ENCODE data around the gene PAK2.
A peak's percentile ranks its signal among the peaks of the same experiment; 100 is the strongest.
"Not testable (repeated sequence)": the region's sequence is repeated elsewhere in the genome, so short reads cannot be mapped to it uniquely, and the experiment has no call there.

The PAK2 gene

GRCh38 chr3:196739671-196740480 lies at the start of gene PAK2:
Gene PAK2, plus strand, starts transcription at chr3:196739857. Its CDS starts 42,790 bp downstream, at chr3:196782647.
- peak; percentile 90 for DNase-seq

GRCh38 chr3:196689941-196690660 lies 49.6 kb upstream of the PAK2 start:
- no peak for DNase-seq

GRCh38 chr3:196691386-196691785 lies 48.3 kb upstream of the PAK2 start:
- DNase-seq, result no peak

DNA sequence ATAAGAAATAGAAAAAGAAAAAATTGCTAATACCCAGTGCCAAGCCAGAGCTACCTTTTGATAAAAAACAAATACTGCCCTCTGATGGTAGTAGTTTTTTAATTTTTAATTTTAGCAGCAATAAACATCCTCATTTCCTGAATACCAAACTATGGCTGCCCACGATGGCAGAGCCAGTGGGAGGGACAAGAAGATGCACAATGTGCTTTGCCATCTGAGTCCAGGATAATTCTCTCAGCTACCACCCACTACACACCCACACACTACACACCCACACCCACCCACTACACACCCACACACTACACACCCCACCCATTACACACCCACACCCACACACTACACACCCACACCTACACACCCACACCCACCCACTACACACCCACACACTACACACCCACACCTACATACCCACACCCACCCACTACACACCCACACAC lies 45.4 kb upstream of the PAK2 start:
- DNase-seq, result no peak

GRCh38 chr3:196694941-196695848 lies 44.5 kb upstream of the PAK2 start:
- DNase-seq, result no peak

DNA sequence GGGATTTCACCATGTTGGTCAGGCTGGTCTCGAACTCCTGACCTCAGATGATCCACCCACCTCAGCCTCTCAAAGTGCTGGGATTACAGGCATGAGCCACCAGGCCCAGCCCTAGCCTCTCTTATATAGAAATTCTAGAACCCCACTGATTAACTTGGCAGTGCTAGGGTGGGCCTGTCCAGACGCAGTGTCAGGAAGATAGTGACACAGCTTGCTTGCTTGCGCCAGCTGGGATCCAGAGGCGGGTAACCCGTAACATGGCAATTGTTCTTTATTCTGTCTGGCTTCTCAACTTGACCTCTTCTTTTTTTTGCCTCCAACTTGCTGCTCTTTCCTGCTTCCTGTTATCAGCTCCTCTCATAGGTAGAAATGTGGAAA lies 43.8 kb upstream of the PAK2 start:
- no peak for DNase-seq

- no peak for DNase-seq
Observed at GRCh38 chr3:196697270-196697669, 42.4 kb upstream of the PAK2 start.

GRCh38 chr3:196699749-196700148 lies 39.9 kb upstream of the PAK2 start:
- DNase-seq, result no peak

DNA sequence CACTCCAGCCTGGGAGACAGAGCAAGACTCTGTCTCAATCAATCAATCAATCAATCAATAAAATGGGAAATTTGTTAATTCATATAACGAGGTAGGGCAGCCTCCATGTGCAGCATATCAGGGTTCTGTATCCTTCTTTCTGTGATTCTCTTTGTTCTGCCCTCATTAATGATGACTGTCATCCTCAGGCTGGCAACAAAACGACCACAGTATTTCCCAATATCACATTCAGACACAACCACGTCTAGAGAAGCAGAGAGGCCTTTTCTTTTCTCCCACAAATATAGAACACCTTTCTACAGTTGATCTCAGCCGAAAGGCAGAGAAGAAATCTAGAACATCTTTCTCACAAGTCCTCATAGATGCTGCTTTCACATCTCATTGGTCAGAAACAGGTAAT lies 38.9 kb upstream of the PAK2 start:
- no peak for DNase-seq

- DNase-seq, result no peak
Observed at GRCh38 chr3:196706327-196706726, 33.3 kb upstream of the PAK2 start.

GRCh38 chr3:196706731-196707130 lies 32.9 kb upstream of the PAK2 start:
- no peak for DNase-seq

DNA sequence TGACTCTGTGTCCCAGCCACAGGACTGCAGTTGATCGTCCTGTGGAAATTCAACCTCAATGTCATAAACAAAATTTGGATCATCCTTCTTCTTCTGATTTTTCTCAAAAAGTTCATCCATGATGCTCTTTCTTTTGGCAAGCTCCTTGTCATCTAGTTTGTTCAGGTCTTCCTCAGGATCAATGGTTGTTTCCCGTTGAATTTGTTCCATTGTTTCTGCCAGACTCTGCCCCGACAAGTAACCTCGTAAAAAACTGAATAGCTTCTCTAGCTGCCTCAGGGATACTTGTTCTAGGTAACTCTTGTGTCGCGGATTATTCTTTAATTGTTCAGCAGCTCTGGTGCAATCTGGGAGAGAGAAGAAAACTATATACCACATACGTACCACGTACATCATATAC lies 32.1 kb upstream of the PAK2 start:
- DNase-seq, result no peak

- no peak for DNase-seq
Observed at GRCh38 chr3:196708467-196708866, 31.2 kb upstream of the PAK2 start.

- DNase-seq, result peak; percentile 86
Observed at GRCh38 chr3:196711838-196712513, 27.7 kb upstream of the PAK2 start, which contains the start of the genes CEP19 and PIGX. Gene CEP19, minus strand, starts transcription at chr3:196712250. Its CDS starts 3,593 bp downstream, at chr3:196708657. Gene PIGX, plus strand, starts transcription at chr3:196712377.

GRCh38 chr3:196712514-196713413 lies 26.9 kb upstream of the PAK2 start:
- DNase-seq, result peak; percentile 73

- DNase-seq, result not testable (repeated sequence)
Observed at GRCh38 chr3:196717162-196717561, 22.5 kb upstream of the PAK2 start.

DNA sequence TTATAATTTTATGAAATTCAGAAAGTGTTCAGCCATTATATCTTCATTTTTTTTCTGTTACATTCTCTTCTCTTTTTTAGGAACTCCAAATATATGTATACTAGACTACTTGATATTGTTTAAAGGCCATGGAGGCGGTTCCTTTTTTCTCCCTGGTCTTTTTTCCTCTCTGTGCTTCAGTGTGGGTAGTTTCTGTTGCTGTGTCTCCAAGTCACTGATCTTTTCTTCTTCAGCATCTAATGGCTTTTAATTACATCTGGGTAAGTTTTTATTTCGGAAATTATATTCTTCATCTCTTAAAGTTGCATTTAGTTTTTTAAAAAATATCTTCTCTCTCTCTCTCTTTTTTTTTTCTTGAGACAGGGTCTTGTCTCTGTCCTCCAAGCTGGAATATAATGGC lies 18.6 kb upstream of the PAK2 start:
- no peak for DNase-seq

DNA sequence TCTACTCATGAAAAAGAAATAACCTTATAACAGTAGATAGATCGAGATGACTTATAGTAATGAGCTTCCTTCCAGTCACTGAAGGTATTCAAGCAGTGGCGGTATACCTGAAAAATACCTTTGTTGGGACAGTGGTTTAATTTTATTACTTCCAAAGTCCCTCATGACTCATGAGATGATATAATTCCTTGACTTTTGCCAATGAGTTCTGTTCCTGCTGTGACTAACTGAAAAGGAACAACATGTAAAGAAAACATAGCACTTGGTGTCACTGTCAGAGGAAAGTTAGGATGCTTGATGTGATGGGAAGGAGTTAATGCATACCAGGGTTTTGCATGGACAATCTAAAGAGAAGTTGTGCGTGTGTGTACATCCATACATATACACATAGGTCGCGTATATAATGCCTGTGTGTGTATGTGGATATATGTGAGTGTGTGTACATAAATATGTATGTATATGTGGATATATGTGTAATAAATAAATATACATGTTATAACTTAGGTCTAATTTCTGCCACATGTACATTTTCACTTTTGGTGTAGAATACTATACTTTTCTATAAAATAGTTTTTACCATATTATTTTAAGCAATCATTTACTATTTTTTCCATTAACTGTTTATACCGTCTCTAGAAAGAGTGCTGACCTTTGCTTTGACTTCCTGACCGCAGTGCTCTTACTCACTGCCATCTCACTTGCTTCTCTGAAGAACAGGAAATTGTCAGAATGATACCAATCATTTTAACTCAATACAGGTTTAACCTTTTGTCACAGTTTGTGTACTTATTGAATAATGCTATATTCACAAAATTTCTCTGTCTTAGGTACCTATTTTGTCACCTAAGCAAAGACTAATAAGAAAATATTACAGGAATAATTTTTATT lies 12.6 kb upstream of the PAK2 start:
- DNase-seq, result no peak

GRCh38 chr3:196735751-196736150 lies 3.9 kb upstream of the PAK2 start:
- no peak for DNase-seq

- no peak for DNase-seq
Observed at GRCh38 chr3:196736670-196737374, 2.8 kb upstream of the PAK2 start.

Data from activated naive CD4-positive, alpha-beta T cell treated with anti-CD3 and anti-CD28 coated beads, Interleukin-2, amount 50 U/mL, for 16 hours (primary cell).